HG03095 (cell line): ENCODE data around the gene BAIAP2.
"Not testable (repeated sequence)": the region's sequence is repeated elsewhere in the genome, so short reads cannot be mapped to it uniquely, and the experiment has no call there.

Experiments
- ATAC-seq: cut with Tn5 transposase; IDR thresholded peaks from one replicate; pipeline ENCODE4 v1.9.1; 2021; ENCODE audit warnings: moderate library complexity; ENCODE audit not compliant: unreplicated experiment

Gene BAIAP2

GRCh38 chr17:81135505-81136278 lies 100.7 kb downstream of the BAIAP2 start:
- ATAC-seq = no peak

DNA sequence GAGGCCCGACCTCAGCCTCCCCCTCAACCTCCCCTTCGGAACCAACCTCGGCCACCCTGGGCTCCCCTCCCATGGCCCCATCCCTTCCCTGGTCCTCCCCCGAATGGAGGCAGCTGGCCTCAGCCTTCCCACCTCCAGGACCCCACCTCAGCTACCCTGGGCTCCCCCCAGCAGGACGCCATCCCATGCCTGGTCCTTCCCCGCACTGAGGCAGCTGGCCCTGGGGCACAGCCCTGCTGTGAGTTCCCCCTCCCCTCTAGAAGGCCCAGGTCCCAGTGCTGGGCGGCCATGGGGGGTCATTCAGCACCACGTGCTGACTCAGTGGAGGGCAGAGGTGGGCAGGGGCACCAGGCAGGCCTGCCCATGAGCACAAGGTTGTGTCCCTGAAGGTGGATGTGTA lies 101.4 kb downstream of the BAIAP2 start:
- ATAC-seq = no peak

GRCh38 chr17:81137248-81137647 lies 102.3 kb downstream of the BAIAP2 start:
- ATAC-seq = no peak

DNA sequence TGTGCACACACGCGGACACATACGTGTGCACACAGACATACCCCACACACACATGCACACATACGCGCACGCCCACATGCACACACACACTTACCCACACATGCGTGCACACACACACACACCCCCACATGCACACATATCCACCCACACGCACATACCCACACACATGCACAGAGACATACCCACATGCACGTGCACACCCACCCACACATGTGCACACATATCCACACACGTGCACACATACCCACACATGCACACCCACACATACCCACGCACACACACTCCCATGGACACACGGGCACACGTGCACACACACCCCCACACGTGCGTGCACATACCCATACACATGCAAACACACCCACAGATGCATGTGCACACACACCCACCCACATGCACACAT lies 103.1 kb downstream of the BAIAP2 start:
- no peak for ATAC-seq

- ATAC-seq = no peak
These were observed 103.5 kb downstream of the BAIAP2 start for GRCh38 chr17:81138500-81138899.

GRCh38 chr17:81139428-81139827 lies 104.5 kb downstream of the BAIAP2 start:
- no peak for ATAC-seq

GRCh38 chr17:81140018-81140417 lies 105.1 kb downstream of the BAIAP2 start:
- no peak for ATAC-seq

DNA sequence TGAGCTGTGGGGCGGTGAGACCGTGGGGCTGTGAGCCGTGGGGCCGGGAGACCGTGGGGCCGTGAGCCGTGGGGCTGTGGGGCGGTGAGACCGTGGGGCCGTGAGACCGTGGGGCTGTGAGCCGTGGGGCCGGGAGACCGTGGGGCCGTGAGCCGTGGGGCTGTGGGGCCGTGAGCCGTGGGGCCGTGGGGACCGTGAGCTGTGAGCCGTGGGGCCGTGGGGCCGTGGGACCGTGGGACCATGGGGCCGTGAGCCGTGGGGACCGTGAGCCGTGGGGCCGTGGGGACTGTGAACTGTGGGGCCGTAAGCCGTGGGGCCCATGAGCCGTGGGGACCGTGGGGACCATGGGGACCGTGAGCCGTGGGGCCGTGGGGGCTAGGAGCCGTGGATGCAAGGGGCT lies 105.7 kb downstream of the BAIAP2 start:
- ATAC-seq = no peak

DNA sequence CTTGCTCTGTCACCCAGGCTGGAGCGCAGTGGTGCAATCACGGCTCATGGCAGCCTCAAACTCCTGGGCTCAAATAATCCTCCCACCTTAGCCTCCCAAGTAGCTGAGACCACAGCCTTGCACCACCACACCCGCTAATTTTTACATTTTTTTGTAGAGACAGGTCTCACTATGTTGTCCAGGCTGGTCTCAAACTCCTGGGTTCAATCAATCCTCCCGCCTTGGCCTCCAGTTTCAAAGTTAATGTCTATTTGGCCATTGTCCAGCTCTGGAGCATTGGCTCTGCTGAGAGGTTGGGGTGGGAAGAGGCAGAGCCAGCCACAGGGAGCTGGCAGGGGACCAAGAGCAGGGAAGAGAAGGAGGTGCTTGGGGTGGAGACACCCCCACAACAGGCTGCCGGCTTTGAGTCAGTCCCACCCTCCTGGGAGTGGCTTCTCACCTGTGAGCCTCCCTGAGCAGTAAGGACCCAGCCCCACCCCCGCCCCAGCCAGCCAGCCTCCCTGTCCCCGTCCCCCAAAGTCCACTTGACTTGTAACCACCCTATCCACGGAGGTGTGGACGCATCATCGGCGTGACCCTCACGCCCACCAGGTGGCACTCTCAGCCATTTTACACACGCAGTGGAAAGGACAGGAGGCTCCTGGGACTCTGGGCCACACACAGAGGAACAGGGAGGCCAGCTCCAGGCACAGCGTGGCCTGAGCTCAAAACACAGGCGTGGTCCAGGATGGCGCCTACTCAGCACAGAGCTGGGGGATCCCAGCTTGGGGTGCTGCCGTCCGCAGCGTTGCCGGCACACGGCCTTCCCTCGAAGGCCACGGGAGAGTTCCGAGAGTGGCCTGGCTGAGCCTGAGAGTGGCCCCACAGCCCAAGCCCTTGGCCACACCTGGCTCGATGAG lies 107.6 kb downstream of the BAIAP2 start:
- no peak for ATAC-seq

DNA sequence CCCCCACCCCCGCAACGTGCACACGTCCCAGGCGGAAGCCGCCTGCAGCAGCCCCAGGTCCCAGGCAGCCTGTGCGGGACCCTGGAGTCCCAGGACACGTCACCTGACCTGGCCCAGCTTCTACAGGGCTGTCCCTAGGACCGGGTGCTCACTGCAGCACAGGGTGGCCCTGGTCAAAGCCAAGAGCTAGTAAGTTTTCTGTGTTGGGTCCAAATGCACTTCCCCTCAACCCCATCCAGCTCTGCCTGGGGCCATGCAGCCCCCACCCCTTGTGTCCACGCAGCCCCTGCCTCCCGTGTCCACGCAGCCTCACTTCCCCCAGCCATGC lies 108.2 kb downstream of the BAIAP2 start:
- ATAC-seq = no peak

DNA sequence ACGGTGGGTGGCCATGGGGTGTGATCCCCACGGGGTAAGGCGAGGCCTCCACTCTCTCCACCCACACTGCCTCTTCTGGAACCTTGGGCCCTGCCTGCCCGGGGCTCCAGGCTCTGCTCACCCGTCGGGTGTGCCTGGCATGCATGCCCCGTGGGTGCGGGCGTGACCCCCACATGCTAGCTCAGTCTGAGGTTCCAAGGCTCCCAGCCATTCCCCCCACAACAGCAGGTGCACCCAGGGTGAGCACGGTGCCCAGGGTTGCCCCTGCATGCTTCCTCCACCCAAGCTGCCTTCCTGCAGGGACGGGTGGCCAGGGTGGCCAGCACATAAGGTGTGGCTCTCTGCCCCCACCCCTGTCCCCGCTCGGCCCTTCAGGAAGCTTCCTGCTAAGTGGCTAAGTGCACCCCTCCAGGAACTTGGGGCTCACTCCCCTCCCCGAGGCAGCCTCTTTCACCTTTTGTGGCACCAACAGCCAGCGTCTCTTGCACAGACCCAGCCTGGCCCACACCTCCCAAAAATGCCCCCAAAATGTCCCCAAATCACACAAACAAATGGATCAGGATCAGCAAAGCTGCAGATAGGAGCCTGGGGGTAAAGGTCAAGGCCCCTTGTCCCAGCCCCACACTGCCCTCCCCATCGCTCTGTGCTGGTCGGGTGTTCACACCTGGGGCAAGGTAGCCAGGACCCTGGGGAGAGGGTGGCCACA lies 108.9 kb downstream of the BAIAP2 start:
- no peak for ATAC-seq

- no peak for ATAC-seq
These were observed 109.5 kb downstream of the BAIAP2 start for GRCh38 chr17:81144423-81144781.

DNA sequence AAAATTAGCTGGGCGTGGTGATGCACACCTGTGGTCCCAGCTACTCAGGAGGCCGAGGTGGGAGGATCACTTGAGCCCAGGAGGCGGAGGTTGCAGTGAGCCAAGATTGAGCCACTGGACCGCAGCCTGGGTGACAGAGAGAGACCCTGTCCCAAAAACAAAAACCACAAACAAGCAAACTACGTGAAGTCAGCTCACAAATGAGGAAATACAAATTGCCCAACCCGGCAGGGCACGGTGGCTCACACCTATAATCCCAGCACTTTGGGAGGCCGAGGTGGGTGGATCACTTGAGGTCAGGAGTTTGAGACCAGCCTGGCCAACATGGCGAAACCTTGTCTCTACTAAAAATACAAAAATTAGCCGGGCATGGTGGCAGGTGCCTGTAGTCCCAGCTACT lies 111.3 kb downstream of the BAIAP2 start:
- ATAC-seq = not testable (repeated sequence)

- no peak for ATAC-seq
These were observed 112.8 kb downstream of the BAIAP2 start for GRCh38 chr17:81147701-81148100.

DNA sequence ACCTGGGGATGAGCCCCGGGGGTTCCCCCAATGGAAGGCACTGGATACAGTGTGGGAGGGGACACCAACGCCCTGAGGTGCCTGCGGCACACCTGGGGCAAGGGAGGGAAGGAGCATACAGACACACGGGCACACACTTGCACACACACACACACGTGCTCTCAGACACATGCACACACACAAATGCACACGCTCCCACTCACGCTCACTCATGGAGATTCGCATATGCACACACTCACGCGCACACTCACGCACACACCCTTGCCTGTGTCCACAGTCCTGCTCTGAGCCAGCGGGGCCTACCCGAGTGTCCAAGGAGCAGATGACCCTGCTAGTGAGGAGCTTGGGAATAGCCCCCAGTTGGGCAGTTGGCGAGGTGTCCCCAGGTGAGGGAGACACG lies 113.6 kb downstream of the BAIAP2 start:
- no peak for ATAC-seq

DNA sequence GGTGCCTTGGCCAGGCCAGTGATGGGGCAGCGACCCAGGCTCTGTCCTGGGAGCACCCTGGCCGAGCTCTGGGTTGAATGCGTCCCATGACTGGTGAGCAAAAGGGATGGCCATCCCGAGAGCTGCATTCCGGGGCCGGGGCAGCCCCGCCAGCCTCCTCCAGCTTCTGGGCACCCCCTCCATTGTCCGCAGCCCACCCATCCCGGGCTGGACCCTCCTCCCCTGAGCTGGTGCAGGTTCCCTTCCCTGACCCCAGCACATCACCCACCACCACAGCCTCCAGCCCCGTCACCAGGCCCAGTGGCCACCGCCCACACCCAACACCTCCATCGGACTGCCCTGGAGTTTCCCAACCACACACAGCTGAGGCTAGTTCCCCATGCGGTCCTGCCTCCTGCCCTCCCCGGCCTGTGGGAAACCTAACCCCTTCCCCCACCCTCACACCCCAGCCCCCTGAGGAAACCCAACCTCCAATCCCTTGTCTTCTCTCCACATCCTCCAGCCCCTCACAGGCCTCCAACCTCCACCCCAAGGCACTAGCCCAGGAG lies 114.1 kb downstream of the BAIAP2 start:
- ATAC-seq = no peak

GRCh38 chr17:81150377-81151077 lies 115.6 kb downstream of the BAIAP2 start:
- no peak for ATAC-seq

DNA sequence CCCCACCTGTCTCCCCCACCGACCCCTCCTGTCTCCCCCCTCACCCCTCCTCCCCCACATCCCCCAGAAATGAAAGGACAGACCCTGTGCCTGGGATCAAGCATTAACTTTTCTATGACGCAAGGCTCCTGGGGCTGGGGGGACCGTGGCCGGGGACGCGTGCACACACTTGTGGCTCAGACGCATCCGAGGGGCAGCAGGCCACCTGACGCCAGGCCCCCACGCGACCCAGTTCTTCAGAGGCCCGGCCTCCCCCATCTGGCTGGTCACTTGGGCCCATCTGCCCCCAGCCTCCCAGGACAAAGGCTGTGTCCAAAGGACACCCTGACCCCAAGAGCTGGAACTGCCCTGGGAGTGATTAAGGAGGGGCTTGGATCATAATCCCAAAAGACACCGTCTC lies 116.3 kb downstream of the BAIAP2 start:
- no peak for ATAC-seq

DNA sequence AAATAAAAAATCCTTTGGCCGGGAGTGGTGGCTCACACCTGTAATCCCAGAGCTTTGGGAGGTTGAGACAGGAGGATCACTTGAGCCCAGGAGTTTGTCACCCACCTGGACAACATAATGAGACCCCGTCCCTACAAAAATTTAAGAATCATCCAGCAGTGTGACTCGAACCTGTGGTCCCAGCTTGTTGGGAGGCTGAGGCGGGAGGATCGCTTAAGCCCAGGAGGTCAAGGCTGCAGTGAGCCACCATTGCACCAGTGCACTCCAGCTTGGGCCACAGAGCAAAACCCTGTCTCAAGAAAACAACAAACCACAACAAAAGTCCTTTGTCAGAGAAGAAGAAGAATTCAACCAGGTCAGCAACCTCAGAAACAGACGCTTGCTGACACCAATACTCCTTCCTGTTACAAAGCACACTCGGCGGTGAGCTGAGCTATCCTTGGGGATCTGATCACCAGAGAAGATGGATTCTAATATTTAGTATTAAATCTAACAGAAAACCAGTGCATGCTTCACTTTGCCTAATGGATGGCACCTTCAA lies 117.4 kb downstream of the BAIAP2 start:
- ATAC-seq = no peak

DNA sequence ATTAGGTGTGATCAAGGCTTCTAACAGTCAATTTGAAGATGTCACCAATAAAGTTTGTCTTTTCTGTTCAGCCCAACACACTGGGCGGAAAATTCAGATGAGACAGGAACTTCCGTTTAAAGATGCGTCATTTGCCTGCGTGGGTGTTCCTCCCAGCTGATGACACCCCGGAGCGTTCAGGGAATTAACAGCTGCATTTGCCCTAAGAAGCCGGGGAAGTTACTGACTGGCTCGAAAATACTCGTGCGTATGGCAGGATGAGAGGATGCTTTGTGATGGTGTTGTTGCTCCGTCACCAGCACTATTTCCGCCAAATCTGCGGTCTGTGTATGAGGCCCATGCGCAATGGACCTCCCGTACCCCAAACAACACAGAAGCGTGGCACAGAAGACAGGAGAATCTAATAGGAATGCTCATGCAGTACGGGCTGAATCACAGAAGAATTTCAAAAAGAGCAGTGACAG lies 118.4 kb downstream of the BAIAP2 start:
- ATAC-seq = no peak
